ENCODE data around the gene DENND5A.

- TF ChIP-seq CTCF (IDR thresholded peaks at IDR 0.05) (no peak), POLR2A (IDR thresholded peaks at IDR 0.05) (no peak)
These were observed 1.1 kb upstream of the DENND5A start for GRCh38 chr11:9266132-9266736.
